Uterus (tissue), 4 donors: ENCODE results near the gene NDUFA12. TPM values are rescaled to one million over a fixed set of nuclear protein-coding genes. Genes with fewer than 3 reads are reported as not detected.

ENCODE experiments used
- DNase-seq, 2 donors: peaks; one replicate each; pipeline ENCODE4 v3.0.0-alpha.2; 2019 to 2020
- H3K27ac ChIP-seq, 2 donors: fragments of 200-600 bp; sonication (generic); 1 replicate in 1 of 2; 2 replicates in 1 of 2; pipeline ENCODE4 v1.5.1; 2016 to 2018
- H3K27me3 ChIP-seq, 2 donors: fragments of 200-600 bp; sonication (generic); one replicate each; pipeline ENCODE4 v1.5.1; 2018 to 2019; ENCODE audit warnings: control low read depth in 1 of 2
- H3K36me3 ChIP-seq, 2 donors: fragments of 200-600 bp; sonication (generic); one replicate each; pipeline ENCODE4 v1.5.1; 2019; ENCODE audit warnings: control low read depth in 1 of 2
- H3K4me1 ChIP-seq, 2 donors: fragments of 200-600 bp; sonication (generic); one replicate each; pipeline ENCODE4 v1.5.1; 2018 to 2019; ENCODE audit warnings: control low read depth in 1 of 2
- H3K4me3 ChIP-seq, 2 donors: fragments of 200-600 bp; sonication (generic); 1 replicate in 1 of 2; 2 replicates in 1 of 2; pipeline ENCODE4 v1.5.1; 2018 to 2019; ENCODE audit warnings: mild to moderate bottlenecking in 1 of 2
- H3K9me3 ChIP-seq, 2 donors: fragments of 200-600 bp; sonication (generic); one replicate each; pipeline ENCODE4 v1.5.1; 2019; ENCODE audit warnings: control low read depth in 1 of 2
- POLR2A ChIP-seq, 2 donors: fragments of 450-650 bp; IDR thresholded peaks; one replicate each; pipeline ENCODE4 v1.6.1; 2016; ENCODE audit warnings: antibody characterized with exemption in 2 of 2, mild to moderate bottlenecking in 1 of 2, moderate library complexity in 1 of 2
- intact Hi-C: fragments of 100-400 bp; cut with DNase I; formaldehyde crosslinking; loops from one replicate; pipeline ENCODE4 v1.15.1; 2023; ENCODE audit warnings: low total_unique reads
- total RNA-seq, 4 donors: library from RNA; depleted of rRNA in 3 of 4; stranded (reverse); fragments of >200 nt in 3 of 4; gene quantifications; one replicate each; pipeline versions ENCODE4 v1.1.0 to v1.2.4, GENCODE V29; 2014 to 2023
- TF ChIP-seq, protein P1 (sequence below), 4 experiments: fragments of 200-600 bp in 2 of 4; fragments of 450-650 bp in 2 of 4; sonication (generic) in 2 of 4; IDR thresholded peaks; one replicate each; pipeline ENCODE4 v1.5.1; 2016 to 2019; ENCODE audit warnings: antibody characterized with exemption in 4 of 4, mild to moderate bottlenecking in 2 of 4, moderate library complexity in 1 of 4
- donor health status: DM: yes; HTN: yes; CAD: no.

NDUFA12 gene
- total RNA-seq, 4 donors from 2014 or later = 21.5 to 133 (median 66.0) TPM

DNA sequence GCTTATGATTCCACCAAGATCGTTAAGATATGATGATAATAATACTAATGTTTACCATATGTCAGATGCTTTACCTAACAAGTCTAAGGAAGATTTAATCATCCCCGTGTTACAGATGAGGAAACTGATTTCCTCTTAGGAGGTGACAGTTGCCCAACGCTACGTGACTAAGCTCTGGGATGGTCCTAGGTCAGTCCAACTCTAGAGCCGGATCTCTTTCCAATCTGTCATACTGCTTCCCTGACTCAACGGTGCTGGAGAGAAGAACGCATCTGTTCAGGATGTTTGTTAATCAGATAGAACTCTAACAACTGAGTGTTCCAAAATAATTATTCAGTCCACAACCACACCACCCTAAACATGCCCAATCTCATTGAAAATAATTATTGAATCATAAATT lies 39.8 kb downstream of the NDUFA12 start:
- Histone ChIP-seq H3K27me3 (no peaks in the 10 kb centered on the region), H3K27ac (no peak overlapping the region), H3K4me3 (no peak overlapping the region), H3K9me3 (no peaks in the 10 kb centered on the region), H3K4me1 (no peaks in the 10 kb centered on the region), H3K36me3 (no peaks in the 10 kb centered on the region)
- intact Hi-C loops = no loop called here
- no peak for DNase-seq
- TF ChIP-seq POLR2A (IDR thresholded peaks at IDR 0.05) = no peak
- TF ChIP-seq, protein P1, sequence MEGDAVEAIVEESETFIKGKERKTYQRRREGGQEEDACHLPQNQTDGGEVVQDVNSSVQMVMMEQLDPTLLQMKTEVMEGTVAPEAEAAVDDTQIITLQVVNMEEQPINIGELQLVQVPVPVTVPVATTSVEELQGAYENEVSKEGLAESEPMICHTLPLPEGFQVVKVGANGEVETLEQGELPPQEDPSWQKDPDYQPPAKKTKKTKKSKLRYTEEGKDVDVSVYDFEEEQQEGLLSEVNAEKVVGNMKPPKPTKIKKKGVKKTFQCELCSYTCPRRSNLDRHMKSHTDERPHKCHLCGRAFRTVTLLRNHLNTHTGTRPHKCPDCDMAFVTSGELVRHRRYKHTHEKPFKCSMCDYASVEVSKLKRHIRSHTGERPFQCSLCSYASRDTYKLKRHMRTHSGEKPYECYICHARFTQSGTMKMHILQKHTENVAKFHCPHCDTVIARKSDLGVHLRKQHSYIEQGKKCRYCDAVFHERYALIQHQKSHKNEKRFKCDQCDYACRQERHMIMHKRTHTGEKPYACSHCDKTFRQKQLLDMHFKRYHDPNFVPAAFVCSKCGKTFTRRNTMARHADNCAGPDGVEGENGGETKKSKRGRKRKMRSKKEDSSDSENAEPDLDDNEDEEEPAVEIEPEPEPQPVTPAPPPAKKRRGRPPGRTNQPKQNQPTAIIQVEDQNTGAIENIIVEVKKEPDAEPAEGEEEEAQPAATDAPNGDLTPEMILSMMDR (IDR thresholded peaks at IDR 0.05) = no peak

DNA sequence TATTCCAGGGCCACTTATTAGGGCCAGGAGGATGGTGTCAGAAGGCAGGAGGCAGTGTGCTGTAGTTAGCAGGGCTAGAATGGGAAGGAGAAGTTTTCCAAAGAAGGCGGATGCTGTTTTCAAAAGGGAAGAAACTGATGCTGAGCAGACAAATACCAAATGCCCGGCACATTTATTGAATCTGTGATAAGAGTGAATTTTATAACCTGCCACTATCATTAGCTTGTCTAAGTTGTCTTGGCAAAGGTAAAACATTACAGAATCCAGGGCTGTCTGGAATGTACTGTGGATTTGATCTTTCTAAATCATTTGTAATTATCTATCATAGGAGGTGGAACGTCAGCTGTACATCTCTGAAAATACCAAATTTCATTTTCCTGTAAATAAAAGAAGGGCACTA lies 40.8 kb downstream of the NDUFA12 start:
- DNase-seq = no peak
- no peak overlapping the region for H3K4me3 ChIP-seq
- no peaks in the 10 kb centered on the region for H3K9me3 ChIP-seq
- no peaks in the 10 kb centered on the region for H3K27me3 ChIP-seq
- intact Hi-C loops = no loop called here
- TF ChIP-seq, protein P1 (IDR thresholded peaks at IDR 0.05) = no peak
- no peak for TF ChIP-seq POLR2A (IDR thresholded peaks at IDR 0.05)
- no peaks in the 10 kb centered on the region for H3K4me1 ChIP-seq
- H3K36me3 ChIP-seq = no peaks in the 10 kb centered on the region
- no peak overlapping the region for H3K27ac ChIP-seq

DNA sequence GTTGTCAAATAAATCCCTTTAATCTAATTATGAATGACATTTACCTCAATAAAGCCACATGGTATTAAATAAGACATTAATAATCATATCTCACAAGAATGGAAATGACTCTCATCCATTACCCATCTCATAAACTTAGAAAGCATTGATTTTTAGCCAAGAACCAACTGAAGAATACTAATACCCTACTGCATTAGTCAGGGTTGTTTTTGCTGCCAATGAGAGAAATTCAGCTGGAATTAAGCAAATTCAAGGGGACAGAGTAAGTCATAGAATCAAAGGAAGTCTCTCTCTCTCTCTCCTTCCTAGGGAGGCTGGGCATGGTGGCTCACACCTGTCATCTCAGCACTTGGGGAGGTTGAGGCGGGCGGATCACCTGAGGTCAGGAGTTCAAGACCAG lies 41.6 kb downstream of the NDUFA12 start:
- DNase-seq = no peak
- TF ChIP-seq, protein P1 (IDR thresholded peaks at IDR 0.05) = no peak
- TF ChIP-seq POLR2A (IDR thresholded peaks at IDR 0.05) = no peak
- no peaks in the 10 kb centered on the region for H3K27me3 ChIP-seq
- H3K4me3 ChIP-seq = no peak overlapping the region
- no peak overlapping the region for H3K27ac ChIP-seq
- intact Hi-C loops = no loop called here
- no peaks in the 10 kb centered on the region for H3K36me3 ChIP-seq
- no peaks in the 10 kb centered on the region for H3K9me3 ChIP-seq
- H3K4me1 ChIP-seq = no peaks in the 10 kb centered on the region

DNA sequence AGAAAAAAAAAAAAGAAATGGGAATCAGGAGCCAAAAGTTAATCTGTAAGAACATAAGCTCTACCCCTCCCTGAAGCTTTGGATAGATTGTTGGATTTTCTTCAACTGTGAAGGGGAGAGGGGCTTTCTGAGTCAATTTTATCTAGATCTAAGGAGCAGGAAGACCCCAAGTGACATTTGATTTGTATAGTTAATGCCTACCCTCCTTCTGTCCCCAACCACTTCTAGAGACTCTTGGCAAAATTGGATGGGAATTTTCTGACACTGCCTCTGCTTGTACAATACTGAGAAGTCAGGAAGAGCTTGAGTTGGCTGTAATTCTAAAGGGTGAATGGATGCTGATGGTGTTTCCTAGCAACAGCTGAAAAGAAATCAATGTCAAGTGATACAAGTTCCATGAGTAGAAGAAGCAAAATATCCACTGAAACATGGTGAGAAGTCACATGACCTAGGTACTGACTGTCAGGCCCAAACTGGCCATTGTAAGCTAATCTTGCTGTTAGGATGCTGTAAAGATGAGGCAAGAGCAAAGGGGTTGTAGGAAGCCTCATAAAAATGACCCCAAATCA lies 42.2 kb downstream of the NDUFA12 start:
- Histone ChIP-seq H3K27me3 (no peaks in the 10 kb centered on the region), H3K9me3 (no peaks in the 10 kb centered on the region), H3K4me1 (no peaks in the 10 kb centered on the region), H3K36me3 (no peaks in the 10 kb centered on the region), H3K27ac (no peak overlapping the region), H3K4me3 (no peak overlapping the region)
- no peak for TF ChIP-seq POLR2A (IDR thresholded peaks at IDR 0.05)
- TF ChIP-seq, protein P1 (IDR thresholded peaks at IDR 0.05) = no peak
- DNase-seq = no peak
- intact Hi-C loops = no loop called here

DNA sequence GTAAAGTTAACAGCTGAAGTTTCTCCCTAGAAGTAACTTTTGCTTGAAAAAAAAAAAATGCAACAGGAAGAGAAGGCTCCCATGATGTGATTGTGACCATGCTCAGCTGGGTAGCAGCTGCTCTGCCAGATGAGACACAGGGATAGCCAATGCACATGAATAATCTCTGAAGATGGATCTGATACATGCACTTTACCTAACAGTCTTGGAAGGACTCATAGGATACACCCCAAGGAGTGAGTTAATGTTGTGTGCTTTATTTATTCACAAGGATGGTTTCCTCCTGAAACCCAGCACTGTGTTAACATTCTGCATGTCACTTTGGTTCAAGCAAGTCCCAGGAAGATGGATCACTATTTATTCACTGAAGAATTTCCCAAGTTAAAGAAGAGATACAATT lies 46.5 kb downstream of the NDUFA12 start:
- intact Hi-C loops = no loop called here
- Histone ChIP-seq H3K27me3 (no peaks in the 10 kb centered on the region), H3K36me3 (no peaks in the 10 kb centered on the region), H3K9me3 (no peaks in the 10 kb centered on the region), H3K27ac (no peak overlapping the region), H3K4me1 (no peaks in the 10 kb centered on the region), H3K4me3 (no peak overlapping the region)
- DNase-seq = no peak
- TF ChIP-seq POLR2A (IDR thresholded peaks at IDR 0.05) = no peak
- TF ChIP-seq, protein P1 (IDR thresholded peaks at IDR 0.05) = no peak
